Astrocyte of the spinal cord (primary cell): ENCODE measurements around the gene ARID5B.

Source experiments
- DNase-seq: peaks from one replicate; pipeline ENCODE4 v3.0.0; 2011; ENCODE audit warnings: low read depth, low spot score
- H3K4me3 ChIP-seq: 2 replicates; pipeline ENCODE4 v1.5.1; 2011; ENCODE audit warnings: low read depth, mild to moderate bottlenecking, low read length, moderate library complexity
- CTCF ChIP-seq: IDR thresholded peaks from 2 replicates; pipeline ENCODE4 v1.5.1; 2012; ENCODE audit warnings: low read depth, mild to moderate bottlenecking, low read length, inconsistent platforms
- in situ Hi-C: cut with HindIII; loops from 2 replicates; pipeline ENCODE4 v1.10.0; 2017; ENCODE audit warnings: low sequenced_read_pairs

ARID5B gene

GRCh38 chr10:62080905-62081304 is 179.4 kb downstream of the ARID5B start:
- H3K4me3 ChIP-seq = no peak overlapping the region
- no peak for DNase-seq
- in situ Hi-C loops = no loop called here

GRCh38 chr10:62081341-62082270 is 180.1 kb downstream of the ARID5B start:
- in situ Hi-C loops = no loop called here
- DNase-seq = peak; percentile 25
- H3K4me3 ChIP-seq = no peak overlapping the region
- no peak for TF ChIP-seq CTCF

More at GRCh38 chr10:62080905-62081304, 179.4 kb downstream of the ARID5B start:
- no peak for TF ChIP-seq CTCF

- in situ Hi-C loops = no loop called here
- no peak for TF ChIP-seq CTCF
- H3K4me3 ChIP-seq = no peak overlapping the region
- no peak for DNase-seq
Measured at GRCh38 chr10:62082271-62082656, 180.8 kb downstream of the ARID5B start.

- in situ Hi-C loops = no loop called here
- DNase-seq = peak; percentile 67
- H3K4me3 ChIP-seq = no peak overlapping the region
- TF ChIP-seq CTCF = no peak
Measured at GRCh38 chr10:62082729-62083411, 181.4 kb downstream of the ARID5B start.

GRCh38 chr10:62083412-62084267 is 182.1 kb downstream of the ARID5B start:
- peak; percentile 80 for DNase-seq
- H3K4me3 ChIP-seq = no peak overlapping the region
- no peak for TF ChIP-seq CTCF
- in situ Hi-C loops = no loop called here

- no peak overlapping the region for H3K4me3 ChIP-seq
- no peak for TF ChIP-seq CTCF
- no peak for DNase-seq
- in situ Hi-C loops = no loop called here
Measured at GRCh38 chr10:62084451-62084850, 183.0 kb downstream of the ARID5B start.
